ENCODE data around the gene COL11A1.

DNA sequence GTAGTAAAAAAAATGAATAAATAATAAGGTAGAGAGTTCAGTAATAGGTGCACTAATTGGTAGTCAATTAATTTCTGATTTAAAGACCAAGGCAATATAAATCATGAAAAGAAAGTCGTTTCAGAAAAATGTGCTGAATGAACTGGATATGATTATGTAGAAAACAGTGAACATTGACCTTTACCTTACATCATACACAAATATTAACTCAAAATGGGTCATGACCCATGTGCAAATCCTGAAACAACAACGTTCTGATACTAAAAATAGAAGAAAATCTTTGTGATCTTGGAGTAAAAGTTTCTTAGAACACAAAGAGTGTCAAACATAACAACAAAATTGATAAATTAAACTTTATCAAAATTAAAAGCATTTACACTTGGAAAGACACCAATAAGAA lies 39.1 kb downstream of the COL11A1 start:
- TF ChIP-seq, protein P1, sequence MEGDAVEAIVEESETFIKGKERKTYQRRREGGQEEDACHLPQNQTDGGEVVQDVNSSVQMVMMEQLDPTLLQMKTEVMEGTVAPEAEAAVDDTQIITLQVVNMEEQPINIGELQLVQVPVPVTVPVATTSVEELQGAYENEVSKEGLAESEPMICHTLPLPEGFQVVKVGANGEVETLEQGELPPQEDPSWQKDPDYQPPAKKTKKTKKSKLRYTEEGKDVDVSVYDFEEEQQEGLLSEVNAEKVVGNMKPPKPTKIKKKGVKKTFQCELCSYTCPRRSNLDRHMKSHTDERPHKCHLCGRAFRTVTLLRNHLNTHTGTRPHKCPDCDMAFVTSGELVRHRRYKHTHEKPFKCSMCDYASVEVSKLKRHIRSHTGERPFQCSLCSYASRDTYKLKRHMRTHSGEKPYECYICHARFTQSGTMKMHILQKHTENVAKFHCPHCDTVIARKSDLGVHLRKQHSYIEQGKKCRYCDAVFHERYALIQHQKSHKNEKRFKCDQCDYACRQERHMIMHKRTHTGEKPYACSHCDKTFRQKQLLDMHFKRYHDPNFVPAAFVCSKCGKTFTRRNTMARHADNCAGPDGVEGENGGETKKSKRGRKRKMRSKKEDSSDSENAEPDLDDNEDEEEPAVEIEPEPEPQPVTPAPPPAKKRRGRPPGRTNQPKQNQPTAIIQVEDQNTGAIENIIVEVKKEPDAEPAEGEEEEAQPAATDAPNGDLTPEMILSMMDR (IDR thresholded peaks at IDR 0.05): no peak
- TF ChIP-seq EP300 (IDR thresholded peaks at IDR 0.05; ENCODE audit: low read depth): no peak
- TF ChIP-seq POLR2AphosphoS5 (IDR thresholded peaks at IDR 0.05): no peak

Data from transverse colon (tissue), 4 donors.